Keratinocyte (primary cell): ENCODE data around the gene MEIG1.

Source experiments
- CTCF ChIP-seq, 3 experiments: IDR thresholded peaks in 1 of 3; conservative IDR thresholded peaks in 1 of 3; optimal IDR thresholded peaks in 1 of 3; 2 replicates in 2 of 3; 3 replicates in 1 of 3; pipeline versions ENCODE3 to v1.5.1; 2011; ENCODE audit warnings: low read length in 3 of 3, mild to moderate bottlenecking in 3 of 3, moderate library complexity in 2 of 3, control low read depth in 1 of 3, inconsistent platforms in 1 of 3; ENCODE audit not compliant: insufficient read depth in 2 of 3; ENCODE audit errors: extremely low read depth in 1 of 3
- EZH2 ChIP-seq: IDR thresholded peaks from one replicate; pipeline ENCODE4 v1.6.1; 2012; ENCODE audit warnings: inconsistent platforms, mild to moderate bottlenecking, low read length, moderate library complexity

GRCh38 chr10:14918964-14919363 is 40.2 kb upstream of the MEIG1 start:
- TF ChIP-seq CTCF (optimal IDR thresholded peaks at IDR 0.05 in 1 of 3, IDR thresholded peaks at IDR 0.05 in 1 of 3, conservative IDR thresholded peaks at IDR 0.05 in 1 of 3; ENCODE audit: extremely low read depth in 1 of 3, insufficient read depth in 2 of 3, low read length in 3 of 3) (no peak), EZH2 (no peak)
